Uterus (tissue), 2 donors: ENCODE data around the gene ZNF710.

Experiments used
- POLR2A ChIP-seq, 2 donors: fragments of 450-650 bp; IDR thresholded peaks; one replicate each; pipeline ENCODE4 v1.6.1; 2016; ENCODE audit warnings: antibody characterized with exemption in 2 of 2, mild to moderate bottlenecking in 1 of 2, moderate library complexity in 1 of 2
- TF ChIP-seq, protein P1 (sequence below), 4 experiments: fragments of 200-600 bp in 2 of 4; fragments of 450-650 bp in 2 of 4; sonication (generic) in 2 of 4; IDR thresholded peaks; one replicate each; pipeline ENCODE4 v1.5.1; 2016 to 2019; ENCODE audit warnings: antibody characterized with exemption in 4 of 4, mild to moderate bottlenecking in 2 of 4, moderate library complexity in 1 of 4

DNA sequence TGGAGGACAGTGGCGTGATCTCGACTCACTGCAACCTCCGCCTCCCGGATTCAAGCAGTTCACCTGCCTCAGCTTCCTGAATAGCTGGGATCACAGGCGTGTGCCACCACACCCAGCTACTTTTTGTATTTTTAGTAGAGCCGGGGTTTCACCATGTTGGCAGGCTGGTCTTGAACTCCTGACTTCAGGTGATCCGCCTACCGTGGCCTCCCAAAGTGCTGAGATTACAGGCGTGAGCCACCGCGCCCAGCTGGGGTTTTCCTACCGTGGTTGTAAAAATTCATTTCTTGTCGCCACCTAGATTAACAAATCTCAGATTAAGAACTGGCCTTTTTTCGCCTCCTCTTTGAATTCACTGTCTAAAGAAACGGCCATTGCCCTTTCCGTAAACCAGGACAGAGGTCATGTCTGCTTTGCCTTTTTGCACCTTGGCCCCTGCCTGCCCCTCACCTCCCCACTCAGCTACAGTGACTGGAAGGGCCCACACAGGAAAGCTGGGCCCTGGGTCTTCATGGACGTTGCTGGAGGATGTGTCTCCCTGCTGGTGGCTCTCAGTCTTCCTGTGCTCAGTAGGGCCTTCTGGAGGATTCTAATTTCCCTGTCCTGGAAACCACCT, 17.2 kb downstream of the ZNF710 start:
- TF ChIP-seq, protein P1, sequence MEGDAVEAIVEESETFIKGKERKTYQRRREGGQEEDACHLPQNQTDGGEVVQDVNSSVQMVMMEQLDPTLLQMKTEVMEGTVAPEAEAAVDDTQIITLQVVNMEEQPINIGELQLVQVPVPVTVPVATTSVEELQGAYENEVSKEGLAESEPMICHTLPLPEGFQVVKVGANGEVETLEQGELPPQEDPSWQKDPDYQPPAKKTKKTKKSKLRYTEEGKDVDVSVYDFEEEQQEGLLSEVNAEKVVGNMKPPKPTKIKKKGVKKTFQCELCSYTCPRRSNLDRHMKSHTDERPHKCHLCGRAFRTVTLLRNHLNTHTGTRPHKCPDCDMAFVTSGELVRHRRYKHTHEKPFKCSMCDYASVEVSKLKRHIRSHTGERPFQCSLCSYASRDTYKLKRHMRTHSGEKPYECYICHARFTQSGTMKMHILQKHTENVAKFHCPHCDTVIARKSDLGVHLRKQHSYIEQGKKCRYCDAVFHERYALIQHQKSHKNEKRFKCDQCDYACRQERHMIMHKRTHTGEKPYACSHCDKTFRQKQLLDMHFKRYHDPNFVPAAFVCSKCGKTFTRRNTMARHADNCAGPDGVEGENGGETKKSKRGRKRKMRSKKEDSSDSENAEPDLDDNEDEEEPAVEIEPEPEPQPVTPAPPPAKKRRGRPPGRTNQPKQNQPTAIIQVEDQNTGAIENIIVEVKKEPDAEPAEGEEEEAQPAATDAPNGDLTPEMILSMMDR (IDR thresholded peaks at IDR 0.05) = no peak
- TF ChIP-seq POLR2A (IDR thresholded peaks at IDR 0.05) = no peak
